Spinal cord (tissue), 10 donors: ENCODE measurements around the gene MEDAG. TPM values are rescaled to one million over a fixed set of nuclear protein-coding genes. Genes with fewer than 3 reads are reported as not detected.
A peak's percentile ranks its signal among the peaks of the same experiment; 100 is the strongest.

Source experiments
- DNase-seq, 6 donors: peaks; one replicate each; pipeline versions ENCODE4 v3.0.0 to v3.0.0-alpha.2; 2013 to 2015; ENCODE audit warnings: low spot score in 6 of 6, low read depth in 4 of 6
- H3K27ac ChIP-seq: one replicate; pipeline ENCODE4 v1.5.1; 2013; ENCODE audit warnings: low read depth, low read length, control low read depth
- H3K27me3 ChIP-seq: one replicate; pipeline ENCODE4 v1.6.1; 2013; ENCODE audit warnings: low read length; ENCODE audit not compliant: control insufficient read depth, insufficient read depth
- H3K36me3 ChIP-seq: one replicate; pipeline ENCODE4 v1.6.1; 2013; ENCODE audit warnings: low read length; ENCODE audit not compliant: control insufficient read depth, insufficient read depth
- H3K4me1 ChIP-seq: one replicate; pipeline ENCODE4 v1.6.1; 2013; ENCODE audit warnings: low read length; ENCODE audit not compliant: control insufficient read depth, insufficient read depth
- H3K4me3 ChIP-seq: one replicate; pipeline ENCODE4 v1.5.1; 2013; ENCODE audit warnings: low read depth, low read length, control low read depth
- H3K9me3 ChIP-seq: one replicate; pipeline ENCODE4 v1.6.1; 2013; ENCODE audit warnings: low read length; ENCODE audit not compliant: control insufficient read depth, insufficient read depth
- WGBS: methylation state at CpG from one replicate; pipeline ENCODE4 v1.1.5; 2013; ENCODE audit warnings: missing lambda C conversion rate; ENCODE audit not compliant: insufficient coverage; 5-methylcytosine and 5-hydroxymethylcytosine counted together
- polyA plus RNA-seq, 2 donors: library from polyadenylated mRNA; unstranded; fragments of 120-200 nt; gene quantifications; one replicate each; pipeline ENCODE4 v1.2.1, GENCODE V29; 2013; ENCODE audit not compliant: insufficient read length in 2 of 2
- total RNA-seq, 2 donors: library from RNA; depleted of rRNA in 1 of 2; stranded (reverse); fragments of 120-200 nt in 1 of 2; fragments of >200 nt in 1 of 2; gene quantifications; one replicate each; pipeline versions ENCODE4 v1.2.3 to v1.2.4, GENCODE V29; 2013 to 2014
- donor health status: healthy.

MEDAG gene
- total and polyA plus RNA-seq, 4 donors: 1.4 to 12.1 (median 7.5) TPM

DNA sequence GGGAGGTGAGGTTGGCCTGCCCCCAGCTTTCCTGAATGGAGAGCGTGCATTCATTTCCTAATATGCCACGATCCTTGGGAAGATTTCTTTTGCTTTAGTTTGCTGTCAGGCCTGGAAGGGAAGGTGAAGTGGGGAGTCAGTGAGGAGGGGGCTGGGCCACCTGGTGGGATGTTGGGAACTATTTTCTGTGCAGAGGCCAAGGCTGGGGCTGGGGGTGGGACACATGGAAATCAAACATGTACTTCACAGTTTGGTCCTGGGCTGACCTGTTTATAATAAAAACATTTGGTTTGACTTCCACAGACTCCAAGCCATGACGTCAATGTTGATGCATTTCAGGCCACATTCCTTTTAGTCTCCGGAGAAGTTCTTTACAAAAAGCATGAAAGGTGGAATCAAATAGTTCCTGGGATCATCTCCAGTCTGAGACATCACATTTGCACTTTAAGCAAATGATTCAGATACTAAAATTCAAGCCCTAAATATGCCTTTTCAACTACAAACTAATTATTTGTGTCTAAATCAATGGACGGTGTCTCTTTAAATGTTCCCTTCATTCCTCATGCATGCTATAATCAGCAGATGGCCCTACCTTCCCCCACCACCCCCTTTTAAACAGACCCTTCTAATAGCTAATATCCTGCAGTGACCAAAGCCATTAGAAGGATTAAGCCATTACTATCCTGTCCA is 41.5 kb upstream of the MEDAG start:
- no peak overlapping the region for H3K4me3 ChIP-seq
- H3K9me3 ChIP-seq: no peaks in the 10 kb centered on the region
- peak in 1 of 6 donors; percentile 78 for DNase-seq
- H3K36me3 ChIP-seq: no peaks in the 10 kb centered on the region
- WGBS: 50% methylated on average over 3 of the region's 5 CpGs
- H3K27me3 ChIP-seq: no peaks in the 10 kb centered on the region
- H3K27ac ChIP-seq: peak overlapping the region; percentile 82
- peaks cover 22% of the 10 kb centered on the region for H3K4me1 ChIP-seq

DNA sequence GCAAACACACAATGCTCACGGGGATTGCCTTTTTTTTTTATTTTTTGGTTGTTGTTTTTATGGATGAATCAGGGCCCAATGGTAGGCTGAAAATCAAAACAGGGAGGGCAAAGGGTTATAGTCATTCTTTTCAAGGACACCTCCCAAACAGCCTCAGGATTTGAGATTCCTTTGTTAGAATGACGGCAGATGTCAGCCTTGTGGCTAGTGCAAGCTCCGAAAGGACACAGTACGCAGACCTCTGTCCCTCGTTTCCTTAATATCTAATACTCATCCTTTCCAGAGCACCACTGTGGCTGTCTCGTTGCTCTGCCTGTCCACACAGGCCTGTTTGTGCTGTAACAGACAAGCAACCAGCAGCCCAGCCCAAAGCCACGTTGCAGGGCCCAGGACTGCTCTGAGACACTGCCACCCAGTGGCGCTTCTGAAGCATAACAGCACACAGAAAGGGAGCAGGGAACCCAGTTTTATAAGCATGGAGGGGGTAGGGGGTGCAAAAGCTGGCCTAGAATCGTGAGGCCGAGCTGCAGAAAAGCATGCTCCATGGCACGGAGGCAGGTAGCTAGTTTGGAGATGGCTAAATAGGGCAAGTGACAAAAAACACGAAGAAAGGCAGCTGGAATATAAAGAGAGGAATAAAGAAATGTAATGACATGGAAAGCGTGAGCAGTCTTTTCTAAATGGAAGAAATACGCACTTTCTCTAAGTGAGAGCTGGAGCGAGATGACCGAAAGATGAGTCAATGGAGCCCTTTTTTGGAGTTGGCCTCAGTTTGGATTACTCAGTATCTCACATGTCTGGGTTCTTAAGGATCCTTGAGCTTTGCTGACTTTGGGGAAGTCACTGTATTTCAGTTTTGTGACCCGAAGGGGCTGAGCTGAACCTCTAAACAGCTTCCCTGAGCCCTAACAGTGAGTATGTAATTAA is 40.7 kb upstream of the MEDAG start:
- H3K27me3 ChIP-seq: no peaks in the 10 kb centered on the region
- no peaks in the 10 kb centered on the region for H3K36me3 ChIP-seq
- no peak overlapping the region for H3K4me3 ChIP-seq
- peaks cover 22% of the 10 kb centered on the region for H3K4me1 ChIP-seq
- H3K27ac ChIP-seq: peak overlapping the region; percentile 82
- no peaks in the 10 kb centered on the region for H3K9me3 ChIP-seq
- 14% methylated on average over 14 of the region's 17 CpGs for WGBS
- peak; percentile 70 to 97 (median 78) for DNase-seq

GRCh38 chr13:30866677-30867076 is 39.4 kb upstream of the MEDAG start:
- H3K27ac ChIP-seq: peak overlapping the region; percentile 0
- no peaks in the 10 kb centered on the region for H3K9me3 ChIP-seq
- 46% methylated on average over 3 of the region's 4 CpGs for WGBS
- peaks cover 30% of the 10 kb centered on the region for H3K4me1 ChIP-seq
- no peak overlapping the region for H3K4me3 ChIP-seq
- no peaks in the 10 kb centered on the region for H3K27me3 ChIP-seq
- H3K36me3 ChIP-seq: no peaks in the 10 kb centered on the region
- DNase-seq: peak in 1 of 6 donors; percentile 88

DNA sequence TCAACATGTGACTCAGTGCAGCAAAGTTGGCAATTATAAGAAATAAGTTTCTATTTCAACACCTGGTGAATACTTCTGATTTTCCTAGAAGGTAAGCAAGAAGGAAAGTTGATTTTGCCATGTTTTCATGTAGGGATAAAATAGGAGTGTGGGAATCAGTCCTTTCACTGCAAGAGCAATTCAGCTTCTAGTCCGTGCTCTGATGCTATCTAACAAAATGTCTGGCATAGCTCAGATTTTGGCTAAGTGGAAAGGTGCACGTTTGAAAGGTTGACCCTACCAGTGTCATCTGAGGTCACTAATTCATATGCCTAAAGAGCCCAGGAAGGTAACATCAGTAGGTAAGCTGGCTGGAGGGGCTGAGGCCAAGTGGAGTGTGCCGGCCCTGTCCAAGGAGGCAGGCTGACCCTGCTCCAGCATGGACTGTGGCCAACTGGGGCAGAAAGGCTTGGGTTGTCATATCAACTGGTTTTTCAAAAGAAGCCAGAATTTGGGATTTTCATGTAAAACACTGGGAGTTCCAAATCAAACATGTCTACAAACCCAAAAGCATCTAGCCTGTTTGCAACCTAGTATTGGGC is 38.9 kb upstream of the MEDAG start:
- H3K9me3 ChIP-seq: no peaks in the 10 kb centered on the region
- H3K4me1 ChIP-seq: peaks cover 33% of the 10 kb centered on the region
- no peaks in the 10 kb centered on the region for H3K27me3 ChIP-seq
- no peak overlapping the region for H3K4me3 ChIP-seq
- 73% methylated on average over 2 of the region's 3 CpGs for WGBS
- peak overlapping the region; percentile 0 for H3K27ac ChIP-seq
- no peaks in the 10 kb centered on the region for H3K36me3 ChIP-seq
- DNase-seq: no peak

- WGBS: 98% methylated on average over 4 of the region's 5 CpGs
- H3K27me3 ChIP-seq: no peaks in the 10 kb centered on the region
- peak overlapping the region; percentile 78 for H3K27ac ChIP-seq
- no peak overlapping the region for H3K4me3 ChIP-seq
- no peaks in the 10 kb centered on the region for H3K9me3 ChIP-seq
- no peak for DNase-seq
- no peaks in the 10 kb centered on the region for H3K36me3 ChIP-seq
- H3K4me1 ChIP-seq: peaks cover 35% of the 10 kb centered on the region
Measured at GRCh38 chr13:30868799-30869470, 37.1 kb upstream of the MEDAG start.

- Histone ChIP-seq H3K4me1 (peaks cover 36% of the 10 kb centered on the region), H3K4me3 (no peak overlapping the region), H3K9me3 (no peaks in the 10 kb centered on the region), H3K36me3 (no peaks in the 10 kb centered on the region), H3K27ac (peak overlapping the region; percentile 78), H3K27me3 (no peaks in the 10 kb centered on the region)
- no peak for DNase-seq
- WGBS: 86% methylated on average over 5 of the region's 7 CpGs
Measured at GRCh38 chr13:30869491-30869890, 36.6 kb upstream of the MEDAG start.

DNA sequence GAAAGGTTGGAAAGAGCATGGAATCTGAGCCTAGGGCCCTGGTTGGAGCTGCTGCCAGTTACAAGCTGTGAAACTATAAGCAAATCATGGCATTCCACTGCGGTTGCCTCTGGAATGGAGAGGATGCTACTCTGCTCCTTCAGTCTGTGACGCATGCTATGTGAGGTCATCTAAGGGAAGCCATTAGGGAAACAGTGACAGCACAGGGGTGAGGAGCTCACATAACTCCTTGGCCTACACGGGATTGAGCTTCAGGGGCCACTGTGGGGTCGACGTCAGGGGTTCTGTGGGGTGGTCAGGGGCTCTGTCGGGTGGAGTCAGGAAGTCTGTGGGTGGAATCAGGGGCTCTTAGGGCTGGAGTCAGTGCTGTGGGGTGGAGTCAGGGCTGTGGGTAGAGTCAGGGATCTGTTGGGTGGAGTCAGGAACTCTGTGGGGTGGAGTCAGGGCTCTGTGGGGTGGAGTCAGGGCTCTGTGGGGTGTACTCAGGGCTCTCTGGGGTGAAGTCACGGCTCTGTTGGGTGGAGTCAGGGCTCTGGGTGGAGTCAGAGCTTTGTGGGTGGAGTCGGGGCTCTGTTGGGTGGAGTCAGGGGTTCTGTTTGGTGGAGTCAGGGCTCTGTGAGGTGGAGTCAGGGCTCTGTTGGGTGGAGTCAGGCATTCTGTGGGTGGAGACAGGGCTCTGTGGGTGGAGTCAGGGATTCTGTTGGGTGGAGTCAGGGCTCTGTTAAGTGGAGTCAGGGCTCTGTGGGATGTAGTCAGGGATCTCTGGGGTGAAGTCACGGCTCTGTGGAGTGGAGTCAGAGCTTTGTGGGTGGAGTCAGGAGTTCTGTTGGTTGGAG is 35.8 kb upstream of the MEDAG start:
- H3K36me3 ChIP-seq: no peaks in the 10 kb centered on the region
- WGBS: 84% methylated on average over 9 of the region's 9 CpGs
- peak in 1 of 6 donors; percentile 72 for DNase-seq
- no peak overlapping the region for H3K4me3 ChIP-seq
- no peaks in the 10 kb centered on the region for H3K27me3 ChIP-seq
- H3K27ac ChIP-seq: peak overlapping the region; percentile 78
- H3K4me1 ChIP-seq: peaks cover 36% of the 10 kb centered on the region
- H3K9me3 ChIP-seq: no peaks in the 10 kb centered on the region

DNA sequence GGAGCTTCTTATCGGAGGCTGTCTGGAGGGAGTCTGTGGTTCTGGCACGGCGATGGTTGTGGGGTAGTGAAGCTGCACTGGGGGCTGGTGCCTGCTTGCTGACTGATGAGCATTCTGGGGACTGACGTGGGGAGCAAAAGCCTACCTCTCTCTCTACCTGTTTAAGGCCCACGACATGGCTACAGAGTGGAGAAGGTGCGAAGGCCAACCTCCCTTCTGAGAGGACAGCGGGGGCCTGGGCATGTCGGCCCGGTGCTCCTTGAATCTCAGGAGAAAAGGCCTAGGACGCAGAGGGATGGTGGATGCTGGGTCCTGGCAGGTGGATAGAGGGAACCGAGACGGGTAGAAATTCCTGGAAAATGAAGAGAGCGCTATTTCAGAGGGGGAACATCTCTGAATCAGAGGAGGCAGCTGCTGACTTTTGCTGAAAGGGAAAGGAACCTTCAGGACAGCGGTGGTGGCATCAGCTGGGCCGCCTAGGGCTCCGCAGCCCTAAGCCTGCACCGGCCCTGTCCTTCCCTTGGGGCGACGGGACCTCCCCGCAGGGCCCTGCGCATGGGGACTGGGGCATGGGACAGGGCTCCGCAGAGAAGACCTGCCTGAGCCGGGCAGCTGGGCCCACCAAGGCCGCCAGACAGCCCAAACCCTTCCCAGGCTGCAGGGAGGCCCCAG is 35.0 kb upstream of the MEDAG start:
- no peak for DNase-seq
- no peaks in the 10 kb centered on the region for H3K9me3 ChIP-seq
- WGBS: 78% methylated on average over 21 of the region's 24 CpGs
- H3K36me3 ChIP-seq: no peaks in the 10 kb centered on the region
- H3K4me3 ChIP-seq: no peak overlapping the region
- H3K27me3 ChIP-seq: no peaks in the 10 kb centered on the region
- H3K4me1 ChIP-seq: peaks cover 33% of the 10 kb centered on the region
- H3K27ac ChIP-seq: peak overlapping the region; percentile 78
